Measurements from ENCODE around the gene RS1.

- TF ChIP-seq POLR2A (IDR thresholded peaks at IDR 0.05), result no peak
- TF ChIP-seq, protein P1, sequence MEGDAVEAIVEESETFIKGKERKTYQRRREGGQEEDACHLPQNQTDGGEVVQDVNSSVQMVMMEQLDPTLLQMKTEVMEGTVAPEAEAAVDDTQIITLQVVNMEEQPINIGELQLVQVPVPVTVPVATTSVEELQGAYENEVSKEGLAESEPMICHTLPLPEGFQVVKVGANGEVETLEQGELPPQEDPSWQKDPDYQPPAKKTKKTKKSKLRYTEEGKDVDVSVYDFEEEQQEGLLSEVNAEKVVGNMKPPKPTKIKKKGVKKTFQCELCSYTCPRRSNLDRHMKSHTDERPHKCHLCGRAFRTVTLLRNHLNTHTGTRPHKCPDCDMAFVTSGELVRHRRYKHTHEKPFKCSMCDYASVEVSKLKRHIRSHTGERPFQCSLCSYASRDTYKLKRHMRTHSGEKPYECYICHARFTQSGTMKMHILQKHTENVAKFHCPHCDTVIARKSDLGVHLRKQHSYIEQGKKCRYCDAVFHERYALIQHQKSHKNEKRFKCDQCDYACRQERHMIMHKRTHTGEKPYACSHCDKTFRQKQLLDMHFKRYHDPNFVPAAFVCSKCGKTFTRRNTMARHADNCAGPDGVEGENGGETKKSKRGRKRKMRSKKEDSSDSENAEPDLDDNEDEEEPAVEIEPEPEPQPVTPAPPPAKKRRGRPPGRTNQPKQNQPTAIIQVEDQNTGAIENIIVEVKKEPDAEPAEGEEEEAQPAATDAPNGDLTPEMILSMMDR (IDR thresholded peaks at IDR 0.05), result no peak
- TF ChIP-seq EP300 (IDR thresholded peaks at IDR 0.05), result no peak
Measured at GRCh38 chrX:18691431-18691830, 19.5 kb upstream of the RS1 start.

Measured in ovary (tissue), 3 donors.